GM23248 (cell line): ENCODE results near the gene SLC48A1.

Experiments
- EZH2 ChIP-seq: fragments of 200-600 bp; sonication (generic); IDR thresholded peaks from 2 replicates; pipeline ENCODE4 v1.6.1; 2018; ENCODE audit warnings: antibody characterized with exemption, mild to moderate bottlenecking; ENCODE audit not compliant: insufficient read depth, poor library complexity, severe bottlenecking
- EZH2phosphoT487 ChIP-seq: fragments of 200-600 bp; sonication (generic); IDR thresholded peaks from 2 replicates; pipeline ENCODE4 v1.6.1; 2018; ENCODE audit warnings: antibody characterized with exemption, moderate library complexity, mild to moderate bottlenecking, low read depth; ENCODE audit not compliant: insufficient read depth

- TF ChIP-seq EZH2phosphoT487 (no peak), EZH2 (no peak)
Measured at GRCh38 chr12:47754126-47754525, 18.9 kb upstream of the SLC48A1 start.
